ENCODE measurements around the gene LGALS9. TPM values are rescaled to one million over a fixed set of nuclear protein-coding genes. Genes with fewer than 3 reads are reported as not detected.

LGALS9 gene
- polyA plus RNA-seq, 1 of the 3 experiments (the other 2 are of a cell fraction): 0.21 TPM

DNA sequence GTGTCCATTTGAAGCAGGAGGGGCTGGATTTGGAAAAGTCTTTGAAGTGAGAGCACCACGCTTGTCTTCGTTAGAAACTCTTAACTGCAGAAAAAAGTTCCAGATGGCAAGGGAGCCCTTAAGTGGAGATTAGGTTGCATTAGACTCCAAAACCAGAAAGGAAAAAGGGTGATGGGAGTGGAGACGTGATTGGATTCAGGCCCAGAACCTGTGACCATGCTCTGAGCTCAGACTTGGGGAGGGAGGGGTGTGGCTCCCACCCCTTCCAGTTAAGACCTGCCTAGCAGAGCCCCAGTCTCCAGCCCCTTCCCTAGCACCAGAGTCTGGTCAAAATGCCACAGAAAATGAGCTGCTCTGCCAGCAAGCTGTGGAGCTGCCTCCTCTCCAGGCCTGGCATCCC lies 6.4 kb upstream of the LGALS9 start:
- Histone ChIP-seq H3K4me1 (ENCODE audit: control insufficient read depth in 1 of 2, insufficient read depth in 2 of 2, low read depth in 1 of 2, low read length in 1 of 2) (no peaks in the 10 kb centered on the region), H4K20me1 (ENCODE audit: insufficient read depth) (no peaks in the 10 kb centered on the region), H3K36me3 (replicated peaks in 1 of 2; ENCODE audit: control insufficient read depth in 1 of 2, insufficient read depth in 2 of 2, low read length in 1 of 2) (peaks cover 3 to 38% of the 10 kb centered on the region in 2 experiments), H3K4me2 (no peak overlapping the region), H2AFZ (ENCODE audit: low read depth) (no peak overlapping the region), H3K9ac (no peak overlapping the region), H3K4me3 (ENCODE audit: low read depth in 2 of 2, low read length in 1 of 2) (no peak overlapping the region), H3K27me3 (ENCODE audit: insufficient read depth) (no peaks in the 10 kb centered on the region), H3K27ac (ENCODE audit: low read depth in 2 of 2, low read length in 1 of 2) (no peak overlapping the region), H3K9me2 (no peaks in the 10 kb centered on the region), H3K79me2 (ENCODE audit: insufficient read depth) (no peaks in the 10 kb centered on the region), H3F3A (replicated peaks; ENCODE audit: insufficient read depth) (no peaks in the 10 kb centered on the region), H3K9me3 (no peaks in the 10 kb centered on the region)
- DNase-seq: no peak
- POLR2A ChIA-PET: no interaction called here
- WGBS (ENCODE audit: low lambda C conversion rate): 86% methylated on average over 3 of the region's 3 CpGs
- CTCF ChIA-PET: interaction anchor here (0.7 to 1.7 kb wide), 5 partner anchors 15 to 255 kb away, joined by 3 to 5 read pairs (median 4); no protein-coding TSS in a partner anchor
- TF ChIP-seq ELF1 (IDR thresholded peaks at IDR 0.05): no peak
- TF ChIP-seq SMC3 (IDR thresholded peaks at IDR 0.05; ENCODE audit: low read depth, low read length): no peak

- CTCF ChIA-PET: interaction anchor here (1.0 to 1.6 kb wide), 4 partner anchors 16 to 256 kb away, joined by 3 to 6 read pairs (median 4); no protein-coding TSS in a partner anchor
- 90% methylated on average over 3 of the region's 5 CpGs for WGBS (ENCODE audit: low lambda C conversion rate)
- no peak for DNase-seq
- Histone ChIP-seq H3K36me3 (replicated peaks in 1 of 2; ENCODE audit: control insufficient read depth in 1 of 2, insufficient read depth in 2 of 2, low read length in 1 of 2) (peaks cover 3 to 28% of the 10 kb centered on the region in 2 experiments), H3K27me3 (ENCODE audit: insufficient read depth) (no peaks in the 10 kb centered on the region), H4K20me1 (ENCODE audit: insufficient read depth) (no peaks in the 10 kb centered on the region), H3K9me2 (no peaks in the 10 kb centered on the region), H3K79me2 (ENCODE audit: insufficient read depth) (no peaks in the 10 kb centered on the region), H3K9ac (no peak overlapping the region), H3K4me3 (ENCODE audit: low read depth in 2 of 2, low read length in 1 of 2) (no peak overlapping the region), H3K9me3 (no peaks in the 10 kb centered on the region), H3F3A (replicated peaks; ENCODE audit: insufficient read depth) (no peaks in the 10 kb centered on the region), H3K4me1 (ENCODE audit: control insufficient read depth in 1 of 2, insufficient read depth in 2 of 2, low read depth in 1 of 2, low read length in 1 of 2) (no peaks in the 10 kb centered on the region), H3K27ac (ENCODE audit: low read depth in 2 of 2, low read length in 1 of 2) (no peak overlapping the region), H2AFZ (ENCODE audit: low read depth) (no peak overlapping the region), H3K4me2 (no peak overlapping the region)
- POLR2A ChIA-PET: no interaction called here
- no peak for TF ChIP-seq ZBTB33 (IDR thresholded peaks at IDR 0.05; ENCODE audit: borderline replicate concordance, low read depth)
- TF ChIP-seq MEF2A (IDR thresholded peaks at IDR 0.05; ENCODE audit: borderline replicate concordance, low read depth): no peak
- TF ChIP-seq, protein P1, sequence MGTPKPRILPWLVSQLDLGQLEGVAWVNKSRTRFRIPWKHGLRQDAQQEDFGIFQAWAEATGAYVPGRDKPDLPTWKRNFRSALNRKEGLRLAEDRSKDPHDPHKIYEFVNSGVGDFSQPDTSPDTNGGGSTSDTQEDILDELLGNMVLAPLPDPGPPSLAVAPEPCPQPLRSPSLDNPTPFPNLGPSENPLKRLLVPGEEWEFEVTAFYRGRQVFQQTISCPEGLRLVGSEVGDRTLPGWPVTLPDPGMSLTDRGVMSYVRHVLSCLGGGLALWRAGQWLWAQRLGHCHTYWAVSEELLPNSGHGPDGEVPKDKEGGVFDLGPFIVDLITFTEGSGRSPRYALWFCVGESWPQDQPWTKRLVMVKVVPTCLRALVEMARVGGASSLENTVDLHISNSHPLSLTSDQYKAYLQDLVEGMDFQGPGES (IDR thresholded peaks at IDR 0.05; ENCODE audit: low read depth, low read length): no peak
- TF ChIP-seq TAF1 (IDR thresholded peaks at IDR 0.05; ENCODE audit: borderline replicate concordance, low read depth, low read length): no peak
- TF ChIP-seq TEAD4 (IDR thresholded peaks at IDR 0.05; ENCODE audit: borderline replicate concordance, insufficient read depth): no peak
- TF ChIP-seq FOXJ3 (CRISPR knock-in tag; IDR thresholded peaks at IDR 0.05): no peak
- no peak for TF ChIP-seq RCOR1 (IDR thresholded peaks at IDR 0.05; ENCODE audit: low read length)
- no peak for TF ChIP-seq GATA2 (CRISPR knock-in tag; IDR thresholded peaks at IDR 0.05)
- TF ChIP-seq GABPA (IDR thresholded peaks at IDR 0.05; ENCODE audit: low read depth): no peak
- TF ChIP-seq POLR2AphosphoS5 (IDR thresholded peaks at IDR 0.05; ENCODE audit: low read depth, low read length): no peak
- TF ChIP-seq RXRA (IDR thresholded peaks at IDR 0.05; ENCODE audit: borderline replicate concordance, low read depth): no peak
Observed at GRCh38 chr17:27625856-27626255, 5.1 kb upstream of the LGALS9 start.
